NCI-H748 (cell line): ENCODE results near the gene LZTR1.
"Not testable (repeated sequence)": the region's sequence is repeated elsewhere in the genome, so short reads cannot be mapped to it uniquely, and the experiment has no call there.

Source experiments
- DNase-seq: peaks from one replicate; lab custom pipeline; 2025; ENCODE audit not compliant: unreplicated experiment; lab: John Stamatoyannopoulos, UW

LZTR1 gene

GRCh38 chr22:20965104-20965887 lies 16.8 kb upstream of the LZTR1 start:
- DNase-seq, result no peak

GRCh38 chr22:20965888-20966855 lies 15.9 kb upstream of the LZTR1 start:
- no peak for DNase-seq

- DNase-seq, result no peak
Observed at GRCh38 chr22:20966883-20967696, 15.0 kb upstream of the LZTR1 start, which contains the start of gene AIFM3. Gene AIFM3, plus strand, starts transcription at chr22:20967255. Its CDS starts 690 bp downstream, at chr22:20967945.

GRCh38 chr22:20967697-20968211 lies 14.3 kb upstream of the LZTR1 start:
- DNase-seq, result no peak

- DNase-seq, result no peak
Observed at GRCh38 chr22:20968281-20968977, 13.7 kb upstream of the LZTR1 start.

- DNase-seq, result no peak
Observed at GRCh38 chr22:20970939-20971657, 11.0 kb upstream of the LZTR1 start.

- not testable (repeated sequence) for DNase-seq
Observed at GRCh38 chr22:20972014-20972694, 9.9 kb upstream of the LZTR1 start.

GRCh38 chr22:20972933-20973577 lies 9.0 kb upstream of the LZTR1 start:
- no peak for DNase-seq

GRCh38 chr22:20973634-20974286 lies 8.3 kb upstream of the LZTR1 start:
- DNase-seq, result no peak

- DNase-seq, result no peak
Observed at GRCh38 chr22:20974336-20974955, 7.7 kb upstream of the LZTR1 start.

GRCh38 chr22:20975541-20976290 lies 6.4 kb upstream of the LZTR1 start:
- DNase-seq, result no peak

GRCh38 chr22:20976291-20976877 lies 5.7 kb upstream of the LZTR1 start:
- no peak for DNase-seq

- no peak for DNase-seq
Observed at GRCh38 chr22:20977019-20977418, 5.1 kb upstream of the LZTR1 start.

GRCh38 chr22:20977516-20978170 lies 4.5 kb upstream of the LZTR1 start:
- no peak for DNase-seq

- DNase-seq, result no peak
Observed at GRCh38 chr22:20978419-20978818, 3.7 kb upstream of the LZTR1 start.
